Renal pelvis (tissue), 4 donors: ENCODE measurements around the gene CAMTA1. TPM values are rescaled to one million over a fixed set of nuclear protein-coding genes. Genes with fewer than 3 reads are reported as not detected.

Source experiments
- DNase-seq: peaks from one replicate; pipeline ENCODE4 v3.0.0-alpha.2; 2013
- polyA plus RNA-seq, 3 donors: library from polyadenylated mRNA; unstranded; fragments of 120-200 nt; gene quantifications; one replicate each; pipeline ENCODE4 v1.2.1, GENCODE V29; 2013; ENCODE audit not compliant: insufficient read length in 3 of 3

CAMTA1 gene
- polyA plus RNA-seq, 3 donors, result 72.3 to 83.1 (median 76.0) TPM

DNA sequence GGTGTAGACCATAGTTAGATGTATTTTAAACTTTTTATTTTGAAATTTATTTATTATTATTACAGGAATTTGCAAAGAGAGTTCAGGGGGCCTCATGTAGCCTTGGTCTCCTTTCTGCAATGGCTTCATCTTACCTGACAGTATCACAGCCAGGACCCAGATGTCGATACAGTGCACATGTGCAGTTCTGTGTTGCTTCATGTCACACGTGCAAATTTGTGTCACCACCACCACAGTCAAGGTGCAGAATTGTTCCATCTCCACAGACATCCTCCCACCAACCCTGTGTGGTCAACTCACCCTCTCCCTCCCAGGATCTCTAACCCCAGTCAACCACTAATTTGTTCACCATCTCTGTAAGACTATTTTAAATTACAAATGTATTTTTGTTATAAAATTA, 184.5 kb downstream of the CAMTA1 start:
- no peak for DNase-seq

DNA sequence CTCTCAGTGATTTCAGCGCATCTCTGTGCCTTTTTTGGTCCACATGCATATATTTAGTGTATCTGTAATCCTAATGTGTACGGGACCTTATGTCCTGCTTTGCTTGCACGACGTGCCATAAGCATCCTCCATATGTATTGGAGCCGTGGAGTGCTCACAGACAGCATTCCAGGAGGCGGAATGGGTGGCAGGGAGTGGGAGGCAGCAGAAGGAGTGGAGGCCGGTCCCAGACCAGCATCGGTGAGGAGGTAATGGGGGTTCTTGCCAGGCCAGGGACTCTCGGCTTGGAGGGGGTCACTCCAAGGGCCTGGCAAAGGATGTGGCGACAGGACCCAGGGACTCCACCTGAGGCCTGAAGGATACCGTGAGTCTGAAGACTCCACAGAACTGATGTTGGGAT, 185.0 kb downstream of the CAMTA1 start:
- DNase-seq, result no peak

DNA sequence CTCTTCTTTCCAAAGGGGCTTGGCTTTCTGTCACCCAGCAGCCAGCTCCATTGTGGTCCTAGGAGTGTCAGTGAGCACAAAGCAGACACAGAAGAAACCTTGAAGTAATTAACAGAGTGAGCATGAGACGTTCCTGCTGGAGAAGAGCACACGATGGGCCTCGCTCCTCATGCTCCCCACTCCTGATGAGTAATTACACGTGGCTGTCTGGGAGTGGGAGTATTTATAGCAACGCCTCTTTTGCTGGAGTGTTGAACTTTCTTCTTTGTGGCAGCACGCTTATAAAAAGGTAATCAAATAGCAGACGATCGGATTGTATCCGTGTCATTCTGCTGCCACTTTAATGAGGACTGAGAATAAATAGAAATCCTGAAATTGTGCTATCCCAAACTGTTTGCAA, 185.8 kb downstream of the CAMTA1 start:
- DNase-seq, result peak; percentile 40

GRCh38 chr1:6971699-6972098, 186.4 kb downstream of the CAMTA1 start:
- DNase-seq, result no peak

DNA sequence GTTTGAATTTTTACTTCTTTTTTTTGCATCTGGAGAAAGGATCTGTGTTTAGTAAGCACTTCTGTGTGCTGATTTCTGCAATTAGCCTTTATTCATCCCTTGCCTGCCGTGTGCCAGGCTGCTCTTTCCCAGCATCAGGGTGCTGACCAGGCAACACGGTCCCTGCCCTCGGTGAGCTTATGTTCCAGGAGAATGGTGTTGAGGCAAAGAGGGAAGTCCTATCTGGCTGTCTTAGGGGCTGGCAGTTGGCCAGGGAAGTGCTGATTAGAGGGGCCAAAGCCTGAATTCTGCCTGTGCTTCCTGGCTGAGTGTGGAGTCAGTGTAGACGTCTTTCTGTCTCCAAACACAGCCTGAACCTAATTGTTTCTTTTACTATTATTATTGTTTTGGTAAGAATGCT, 187.1 kb downstream of the CAMTA1 start:
- no peak for DNase-seq

GRCh38 chr1:6975331-6976043, 190.2 kb downstream of the CAMTA1 start:
- no peak for DNase-seq

DNA sequence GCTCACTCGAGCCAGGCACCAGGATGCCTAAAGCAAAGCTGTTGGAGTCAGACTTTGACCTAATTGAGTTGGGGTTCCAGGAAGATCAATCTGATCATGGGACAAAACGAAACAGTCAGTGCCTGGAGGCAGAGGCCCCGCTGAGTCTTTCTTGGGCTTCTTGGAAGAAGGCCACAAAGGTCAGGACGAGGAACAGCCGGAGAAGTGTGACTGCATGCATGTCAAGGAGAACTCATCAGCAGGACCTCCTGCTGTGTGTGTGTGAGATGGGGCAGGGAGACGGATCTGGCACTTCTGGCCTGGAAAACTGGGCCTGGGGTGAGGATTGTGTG, 190.8 kb downstream of the CAMTA1 start:
- no peak for DNase-seq

DNA sequence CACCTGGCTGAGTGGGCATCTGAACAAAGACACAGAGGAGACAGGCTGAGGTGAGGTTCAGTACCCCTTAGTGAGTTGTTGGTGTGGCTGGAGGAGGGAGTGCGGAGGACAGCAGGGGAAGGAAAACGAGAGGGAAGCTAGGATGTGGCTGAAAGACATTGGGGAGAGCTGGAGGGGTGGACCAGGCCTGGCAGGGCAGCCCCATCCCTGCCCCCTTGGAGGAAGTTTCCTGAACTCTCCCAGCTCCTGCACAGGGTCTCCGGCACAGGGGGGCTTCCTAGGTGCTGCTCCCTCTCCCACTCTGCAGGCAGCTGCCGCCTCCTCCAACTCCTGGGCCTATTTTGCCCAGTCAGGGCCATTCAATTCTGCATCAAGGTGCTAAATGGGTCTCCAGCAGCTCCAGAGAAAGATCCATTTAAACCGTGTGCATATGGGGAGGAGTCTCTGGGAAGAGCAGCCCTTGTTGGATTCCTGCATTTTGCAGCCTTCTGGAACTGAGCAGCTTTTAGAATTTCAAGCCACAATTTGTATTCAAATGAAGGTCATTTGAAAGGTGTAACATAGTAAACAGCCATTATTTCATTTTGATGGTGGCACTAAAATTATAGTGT, 193.9 kb downstream of the CAMTA1 start:
- no peak for DNase-seq

DNA sequence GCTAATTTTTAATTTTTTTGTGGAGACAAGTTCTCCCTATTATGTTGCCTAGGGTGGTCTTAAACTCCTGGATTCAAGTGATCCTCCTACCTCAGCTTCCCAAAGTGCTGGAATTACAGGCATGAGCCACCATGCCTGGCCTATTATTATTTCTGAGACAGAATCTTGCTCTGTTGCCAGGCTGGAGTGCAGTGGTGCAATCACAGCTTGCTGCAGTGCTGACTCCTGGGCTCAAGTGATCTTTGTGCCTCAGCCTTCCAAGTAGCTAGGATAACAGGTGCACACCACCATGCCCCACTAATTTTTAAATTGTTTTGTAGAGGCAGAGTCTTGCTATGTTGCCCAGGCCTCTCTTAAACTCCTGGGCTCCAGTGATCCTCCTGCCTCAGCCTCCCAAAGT, 196.3 kb downstream of the CAMTA1 start:
- DNase-seq, result no peak

GRCh38 chr1:6982443-6982842, 197.2 kb downstream of the CAMTA1 start:
- no peak for DNase-seq

- DNase-seq, result no peak
Observed at GRCh38 chr1:6982860-6983259, 197.6 kb downstream of the CAMTA1 start.

DNA sequence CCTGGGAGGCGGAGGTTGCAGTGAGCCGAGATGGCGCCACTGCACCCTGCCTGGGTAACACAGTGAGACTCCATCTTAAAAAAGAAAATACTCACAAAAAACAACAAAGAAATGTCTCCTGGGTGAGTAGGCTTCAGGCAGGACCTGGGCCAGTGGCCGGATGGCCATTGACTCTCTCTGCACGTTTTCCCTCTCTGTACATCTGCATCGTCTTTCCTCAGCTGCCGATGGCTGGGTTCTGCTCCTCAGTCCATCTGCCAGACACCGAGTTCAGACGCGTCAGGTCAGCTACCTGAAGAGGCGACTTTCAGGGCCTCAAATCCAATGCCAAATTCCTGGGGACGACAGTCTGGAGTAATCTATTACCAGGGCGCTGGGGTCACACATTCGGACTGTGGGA, 199.3 kb downstream of the CAMTA1 start:
- no peak for DNase-seq

DNA sequence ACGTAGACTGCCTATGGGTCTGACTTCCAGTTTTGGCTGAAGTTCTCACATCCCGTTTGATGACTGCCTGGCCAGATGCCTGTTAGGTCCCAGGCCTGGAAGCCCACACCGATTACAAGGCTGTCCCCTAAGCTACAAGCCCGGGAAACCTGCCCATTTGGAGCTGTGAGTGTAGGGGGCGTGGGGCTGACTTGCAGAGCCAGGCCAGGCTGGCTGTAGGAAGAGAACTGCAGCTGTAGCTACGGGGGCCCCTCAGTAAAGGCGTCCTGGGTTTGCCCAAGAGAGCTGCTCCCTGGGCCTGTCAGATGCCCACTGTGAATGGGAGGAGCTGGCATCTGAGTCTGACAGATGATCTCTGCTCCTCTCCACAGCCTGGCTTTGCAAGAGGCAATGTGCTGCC, 199.7 kb downstream of the CAMTA1 start:
- no peak for DNase-seq

DNA sequence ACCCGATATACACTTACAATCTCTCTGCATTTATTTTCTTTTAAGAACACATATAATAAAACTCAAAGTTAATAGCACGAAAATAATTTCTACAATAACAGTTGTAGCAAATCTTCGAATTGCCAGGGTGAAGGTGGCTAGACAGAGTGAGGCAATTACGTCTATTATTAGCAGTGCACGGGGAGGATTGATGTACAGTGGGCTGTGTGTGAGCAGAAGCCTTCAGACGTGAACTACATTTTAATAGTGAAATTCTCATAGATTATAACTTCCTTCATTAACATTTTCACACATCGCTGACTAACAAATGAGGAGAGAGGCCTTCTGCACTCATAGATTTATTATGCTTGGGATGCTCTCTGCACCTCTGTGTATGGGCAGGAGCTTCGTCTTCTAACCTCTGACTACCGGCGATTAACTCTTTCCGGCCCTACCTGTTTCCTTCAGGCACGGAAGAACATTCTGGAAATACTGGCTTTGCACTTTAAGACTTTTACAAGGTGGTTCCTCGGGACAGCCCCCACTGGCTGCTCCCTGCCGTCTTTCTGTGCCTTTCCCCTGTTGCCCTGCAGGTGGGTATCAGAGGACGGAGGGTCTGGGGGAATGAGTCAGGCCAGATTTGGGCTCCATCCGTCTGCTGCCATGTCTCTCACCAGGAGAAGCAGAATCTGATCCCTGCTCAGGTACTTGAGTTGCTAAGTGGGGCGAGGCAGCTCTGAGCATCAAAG, 200.5 kb downstream of the CAMTA1 start:
- no peak for DNase-seq

DNA sequence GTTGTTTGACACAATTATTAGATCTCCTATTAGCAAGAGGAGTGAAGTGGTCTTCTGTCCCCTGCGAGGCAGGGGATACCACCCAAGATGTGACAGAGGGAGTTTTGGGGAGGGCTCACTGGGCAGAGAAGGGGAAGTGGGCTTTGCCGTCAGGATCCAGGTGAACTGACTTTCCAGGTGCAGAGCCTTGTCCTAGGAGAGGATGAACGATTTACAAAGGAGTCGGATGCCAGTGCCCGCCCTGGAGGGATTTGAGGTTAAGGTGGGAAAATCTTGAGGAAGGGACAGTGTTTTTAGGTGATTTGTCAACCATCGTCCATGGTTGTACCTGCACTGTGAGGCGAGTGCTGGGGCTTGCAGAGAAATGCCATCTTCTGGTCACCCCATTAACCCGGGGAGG, 201.0 kb downstream of the CAMTA1 start:
- DNase-seq, result no peak

DNA sequence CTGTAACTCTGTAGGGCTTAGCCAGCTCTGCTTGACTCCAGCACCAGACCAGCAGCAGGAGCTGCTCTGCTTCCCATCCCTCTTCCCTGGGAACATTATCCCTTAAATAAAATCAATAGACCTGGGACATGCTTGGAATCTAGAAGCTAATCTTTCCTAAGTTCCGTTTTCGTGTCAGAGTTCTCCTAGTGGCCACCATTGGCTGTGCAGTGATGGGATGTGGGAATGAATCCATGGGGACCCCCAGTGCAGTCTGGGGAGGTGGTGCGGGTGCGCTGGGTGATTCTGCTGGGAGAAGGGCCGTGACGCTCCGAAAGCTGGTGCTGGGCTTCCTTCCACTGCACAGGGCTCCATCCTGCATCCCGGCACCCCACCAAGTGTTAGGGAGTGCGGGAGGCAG, 202.7 kb downstream of the CAMTA1 start:
- DNase-seq, result no peak

DNA sequence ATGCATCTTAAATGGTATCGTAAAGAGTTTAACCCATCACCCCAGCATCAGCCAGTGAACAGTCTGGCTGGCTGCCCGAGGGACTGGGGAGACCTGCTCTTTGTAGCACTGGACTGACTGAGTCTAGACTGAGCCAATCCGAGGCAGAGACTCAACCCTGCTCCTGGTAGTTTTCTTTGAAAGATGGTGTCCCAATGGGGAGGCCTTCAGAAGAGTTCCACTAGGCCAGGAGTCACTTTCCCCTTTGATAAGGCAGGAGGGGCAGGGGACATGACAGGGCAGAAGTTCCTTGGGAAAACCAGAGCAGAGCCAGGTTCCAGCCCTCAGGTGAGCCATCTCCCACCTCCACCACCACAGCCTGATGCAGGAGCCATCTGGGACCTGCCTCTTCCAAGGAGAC, 203.5 kb downstream of the CAMTA1 start:
- DNase-seq, result no peak

DNA sequence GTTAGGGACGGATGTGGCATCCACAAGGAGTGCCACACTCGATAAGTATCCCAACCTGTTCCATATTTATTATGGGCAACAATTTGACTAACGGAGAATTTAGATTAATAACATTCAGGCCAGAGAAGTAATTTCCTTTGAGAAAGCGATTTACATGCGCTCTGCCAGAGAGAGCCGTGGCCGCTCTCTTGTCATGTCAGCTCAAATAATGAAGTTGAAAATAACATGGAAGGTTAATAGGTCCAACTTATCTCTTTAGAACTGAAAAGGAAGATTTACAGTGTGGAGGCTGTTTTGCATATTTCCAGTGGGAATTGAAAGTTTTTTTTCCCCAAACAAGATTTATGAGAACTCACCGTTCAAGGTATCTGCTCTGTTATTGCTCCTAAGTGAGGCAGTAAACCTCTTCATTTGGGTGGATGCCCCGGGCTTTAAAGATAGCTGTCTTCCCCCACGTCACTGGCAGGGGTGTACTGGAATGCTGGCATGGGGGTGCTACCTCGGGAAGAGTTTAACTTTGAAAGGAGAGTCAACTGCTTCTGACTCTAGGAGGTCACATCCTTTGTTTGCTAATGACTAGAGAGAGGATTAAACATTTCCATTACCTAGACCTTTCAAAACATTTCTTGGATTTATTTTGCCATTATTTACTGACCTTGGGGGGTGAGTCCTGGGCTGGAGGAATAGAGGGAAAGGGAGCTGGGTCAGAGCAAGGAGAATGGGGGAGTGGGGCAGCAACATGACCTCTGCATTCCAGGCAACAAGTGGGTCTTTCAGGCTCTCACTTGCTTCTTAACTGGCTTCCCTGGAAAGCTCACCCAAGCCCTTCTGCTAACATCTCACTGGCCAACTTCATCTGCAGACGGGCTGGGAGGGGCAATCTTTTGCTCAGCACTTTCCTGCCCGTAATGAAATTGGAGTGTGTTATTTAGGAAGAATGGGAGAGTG, 204.2 kb downstream of the CAMTA1 start:
- DNase-seq, result no peak

DNA sequence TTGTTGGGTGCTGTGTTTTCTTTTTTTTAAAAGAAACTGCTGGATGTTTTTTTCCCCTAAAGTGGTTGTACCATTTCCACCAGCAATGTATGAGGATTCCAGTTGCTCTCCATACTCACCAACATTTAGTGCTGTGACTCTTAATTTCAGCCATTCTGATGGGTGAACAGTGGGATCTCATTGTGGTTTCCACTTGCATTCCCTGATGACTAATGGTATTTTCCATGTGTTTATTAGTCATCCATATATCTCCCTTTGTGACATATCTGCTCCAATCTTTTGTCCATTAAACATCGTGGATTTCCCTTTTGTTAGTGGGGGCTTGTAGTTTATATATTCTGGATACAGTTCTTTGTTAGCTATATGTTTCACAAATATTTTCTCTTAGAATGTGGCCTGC, 206.0 kb downstream of the CAMTA1 start:
- DNase-seq, result no peak

- DNase-seq, result no peak
Observed at GRCh38 chr1:6995789-6996188, 210.5 kb downstream of the CAMTA1 start.

- no peak for DNase-seq
Observed at GRCh38 chr1:6996371-6996770, 211.1 kb downstream of the CAMTA1 start.

GRCh38 chr1:6996866-6997265, 211.6 kb downstream of the CAMTA1 start:
- no peak for DNase-seq
